Right atrium auricular region (tissue), 2 donors: ENCODE measurements around the gene RPRD1A. TPM values are rescaled to one million over a fixed set of nuclear protein-coding genes. Genes with fewer than 3 reads are reported as not detected.
"Not testable (repeated sequence)": the region's sequence is repeated elsewhere in the genome, so short reads cannot be mapped to it uniquely, and the experiment has no call there.

ENCODE experiments used
- DNase-seq: peaks from one replicate; pipeline ENCODE4 v3.0.0-alpha.2; 2019; ENCODE audit warnings: low spot score
- H3K27ac ChIP-seq, 2 donors: fragments of 200-600 bp; sonication (generic); 1 replicate in 1 of 2; 2 replicates in 1 of 2; pipeline ENCODE4 v1.5.1; 2016 to 2019
- H3K27me3 ChIP-seq, 2 donors: fragments of 200-600 bp; sonication (generic); one replicate each; pipeline versions ENCODE4 v1.5.1 to v1.6.0; 2017 to 2019
- H3K36me3 ChIP-seq: fragments of 200-600 bp; sonication (generic); one replicate; pipeline ENCODE4 v1.5.1; 2016
- H3K4me1 ChIP-seq, 2 donors: fragments of 200-600 bp; sonication (generic); one replicate each; pipeline versions ENCODE4 v1.5.1 to v1.6.0; 2017 to 2019
- H3K4me3 ChIP-seq, 2 donors: fragments of 200-600 bp; sonication (generic); 1 replicate in 1 of 2; 2 replicates in 1 of 2; pipeline ENCODE4 v1.5.1; 2017 to 2019; ENCODE audit warnings: mild to moderate bottlenecking in 1 of 2, moderate library complexity in 1 of 2
- H3K9me3 ChIP-seq, 2 donors: fragments of 200-600 bp; sonication (generic); one replicate each; pipeline ENCODE4 v1.5.1; 2019
- CTCF ChIP-seq, 2 donors: fragments of 200-600 bp; sonication (generic); IDR thresholded peaks; one replicate each; pipeline ENCODE4 v1.5.1; 2019; ENCODE audit warnings: antibody characterized with exemption in 2 of 2
- total RNA-seq, 2 donors: library from RNA; depleted of rRNA; stranded (reverse); fragments of >200 nt; gene quantifications; one replicate each; pipeline ENCODE4 v1.1.0, GENCODE V29; 2016

Gene RPRD1A
- total RNA-seq, 2 donors from 2014 or later = 34.2 to 51.7 TPM

DNA sequence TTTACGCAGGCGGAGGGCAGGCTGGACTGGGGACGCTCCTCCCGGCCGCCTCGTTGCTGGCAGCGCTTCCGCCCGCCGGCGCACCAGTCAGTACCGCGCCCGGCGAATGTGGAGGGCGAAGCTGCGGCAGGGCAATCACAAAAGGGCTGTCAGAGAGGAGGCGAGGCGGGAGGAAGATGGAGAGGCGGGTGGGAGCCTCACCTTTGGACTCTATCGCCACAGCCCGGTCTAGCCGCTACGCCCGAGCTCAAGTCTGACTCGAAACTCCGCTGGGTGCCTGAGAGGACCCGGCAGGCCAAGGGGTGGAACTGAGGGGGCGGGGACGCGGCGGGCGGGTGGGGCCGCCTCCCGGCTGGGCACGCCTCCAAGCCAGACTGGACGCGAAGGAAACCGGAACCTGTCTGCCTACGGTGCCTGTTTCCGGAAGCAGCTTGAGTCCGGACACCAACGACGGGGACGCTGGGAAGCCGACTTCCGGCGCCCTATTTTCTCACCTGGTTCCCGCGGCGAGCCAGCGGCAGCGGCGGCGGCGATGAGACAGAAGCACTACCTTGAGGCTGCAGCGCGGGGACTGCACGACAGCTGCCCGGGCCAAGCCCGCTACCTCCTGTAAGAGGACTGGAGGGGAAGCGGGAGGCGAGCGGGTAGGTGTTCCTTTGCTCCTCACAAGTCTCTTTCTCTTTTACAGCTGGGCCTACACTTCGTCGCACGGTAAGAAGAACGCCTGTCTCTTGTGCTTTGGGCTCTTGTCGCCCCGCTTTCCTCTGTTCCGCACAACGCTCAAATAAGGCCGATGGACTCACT is 95.0 kb downstream of the RPRD1A start, which contains the start of gene RMP24:
RMP24 (plus strand) TSS at position 483 of the 804 bp plus-strand sequence.
- peak in 1 of 2 donors; percentile 20 for TF ChIP-seq CTCF (IDR thresholded peaks at IDR 0.05)
- Histone ChIP-seq H3K27ac (peak within 1 kb of the TSS; percentile 91 to 97), H3K9me3 (no peaks in the 10 kb centered on the region)

GRCh38 chr18:35971661-35972196 is 95.6 kb downstream of the RPRD1A start:
- DNase-seq = no peak
- Histone ChIP-seq H3K9me3 (no peaks in the 10 kb centered on the region), H3K4me1 (peaks cover 0 to 24% of the 10 kb centered on the region in 2 donors), H3K27me3 (no peaks in the 10 kb centered on the region), H3K4me3 (peak overlapping the region; percentile 65 to 77), H3K36me3 (peaks cover 16% of the 10 kb centered on the region), H3K27ac (peak overlapping the region; percentile 91 to 97)
- no peak for TF ChIP-seq CTCF (IDR thresholded peaks at IDR 0.05)

More for the DNA sequence above, 95.0 kb downstream of the RPRD1A start, which contains the start of gene RMP24:
- DNase-seq = peak; percentile 96
- peak within 1 kb of the TSS; percentile 65 to 77 for H3K4me3 ChIP-seq
- peaks cover 22% of the 10 kb centered on the region for H3K36me3 ChIP-seq
- H3K4me1 ChIP-seq = peaks cover 0 to 24% of the 10 kb centered on the region in 2 donors
- no peaks in the 10 kb centered on the region for H3K27me3 ChIP-seq

- no peak for TF ChIP-seq CTCF (IDR thresholded peaks at IDR 0.05)
- no peaks in the 10 kb centered on the region for H3K27me3 ChIP-seq
- no peaks in the 10 kb centered on the region for H3K36me3 ChIP-seq
- H3K4me3 ChIP-seq = no peak overlapping the region
- H3K4me1 ChIP-seq = peaks cover 0 to 24% of the 10 kb centered on the region in 2 donors
- no peak overlapping the region for H3K27ac ChIP-seq
- H3K9me3 ChIP-seq = no peaks in the 10 kb centered on the region
- no peak for DNase-seq
Measured at GRCh38 chr18:35969676-35970075, 97.7 kb downstream of the RPRD1A start.

DNA sequence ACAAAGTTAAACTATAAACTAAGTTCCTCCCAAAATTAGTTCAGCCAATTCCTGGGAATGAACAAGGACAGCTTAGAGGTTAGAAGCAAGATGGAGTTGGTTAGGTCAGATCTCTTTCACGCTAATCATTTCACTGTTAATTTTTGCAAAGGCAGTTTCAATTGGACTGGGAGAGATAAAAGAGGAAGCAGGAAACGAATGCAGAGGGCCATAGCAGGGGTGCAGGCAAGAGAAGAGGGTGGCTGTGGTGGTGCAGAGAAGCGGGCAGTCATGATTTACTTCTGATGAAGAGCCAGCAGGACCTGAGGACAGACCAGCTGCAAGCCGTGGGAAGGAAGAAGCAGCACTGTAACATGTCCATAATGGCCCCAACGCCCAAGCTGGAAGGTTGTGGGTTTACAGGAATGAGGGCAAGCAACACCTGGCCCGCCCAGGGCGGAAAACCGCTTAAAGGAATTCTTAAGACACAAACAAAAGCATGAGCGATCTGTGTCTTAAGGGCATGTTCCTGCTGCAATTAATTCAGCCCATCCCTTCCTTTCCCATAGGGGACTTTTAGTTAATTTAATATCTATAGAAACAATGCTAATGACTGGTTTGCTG is 99.0 kb downstream of the RPRD1A start:
- DNase-seq = no peak
- TF ChIP-seq CTCF (IDR thresholded peaks at IDR 0.05) = no peak
- Histone ChIP-seq H3K36me3 (no peaks in the 10 kb centered on the region), H3K4me1 (peaks cover 0 to 12% of the 10 kb centered on the region in 2 donors), H3K9me3 (no peaks in the 10 kb centered on the region), H3K27ac (no peak overlapping the region), H3K27me3 (no peaks in the 10 kb centered on the region), H3K4me3 (no peak overlapping the region)

- DNase-seq, H3K9me3 ChIP-seq, H3K4me3 ChIP-seq, H3K27me3 ChIP-seq, H3K4me1 ChIP-seq, H3K36me3 ChIP-seq, H3K27ac ChIP-seq: not testable (repeated sequence)
Measured at GRCh38 chr18:35967866-35968265, 99.5 kb downstream of the RPRD1A start.

GRCh38 chr18:35964319-35964718 is 103.0 kb downstream of the RPRD1A start:
- no peak for TF ChIP-seq CTCF (IDR thresholded peaks at IDR 0.05)
- no peaks in the 10 kb centered on the region for H3K4me1 ChIP-seq
- H3K4me3 ChIP-seq = no peak overlapping the region
- no peaks in the 10 kb centered on the region for H3K36me3 ChIP-seq
- no peak for DNase-seq
- H3K9me3 ChIP-seq = peaks cover 0 to 5% of the 10 kb centered on the region in 2 donors
- H3K27ac ChIP-seq = no peak overlapping the region
- no peaks in the 10 kb centered on the region for H3K27me3 ChIP-seq
